PC-9 (cell line): ENCODE measurements around the gene PKN3.

ENCODE experiments used
- CTCF ChIP-seq: fragments of 200-600 bp; sonication (generic); conservative IDR thresholded peaks from 2 replicates; pipeline ENCODE4 v1.6.1; 2017; ENCODE audit warnings: mixed run types, antibody characterized with exemption, mild to moderate bottlenecking, moderate library complexity
- EZH2 ChIP-seq: fragments of 200-600 bp; sonication (generic); IDR thresholded peaks from 2 replicates; pipeline ENCODE4 v1.8.0; 2017; ENCODE audit warnings: antibody characterized with exemption, low read depth

- TF ChIP-seq CTCF (no peak), EZH2 (no peak)
Observed at GRCh38 chr9:128688501-128689292, 13.6 kb upstream of the PKN3 start, which contains the start of gene SET.
